ENCODE results near the gene FRMPD2.

DNA sequence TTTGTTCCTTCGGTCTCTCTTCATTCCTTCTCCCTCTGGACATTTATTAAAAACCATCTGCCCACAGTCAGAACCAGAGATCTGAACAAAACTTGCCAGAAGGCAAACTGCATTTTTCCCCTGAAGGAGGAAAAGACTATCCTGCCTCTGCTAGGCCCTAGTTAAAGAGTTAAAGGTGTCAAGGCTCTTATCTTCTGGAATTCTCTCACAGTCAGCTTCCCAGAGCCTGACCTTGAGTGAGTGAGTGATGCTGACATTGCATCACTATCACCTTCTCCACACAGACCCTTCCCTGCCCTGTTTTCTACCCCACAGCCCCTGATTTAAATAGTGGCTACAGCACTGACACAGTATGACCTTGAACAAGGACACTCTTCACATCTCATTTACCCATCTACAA lies 16.4 kb downstream of the FRMPD2 start:
- TF ChIP-seq, protein P1, sequence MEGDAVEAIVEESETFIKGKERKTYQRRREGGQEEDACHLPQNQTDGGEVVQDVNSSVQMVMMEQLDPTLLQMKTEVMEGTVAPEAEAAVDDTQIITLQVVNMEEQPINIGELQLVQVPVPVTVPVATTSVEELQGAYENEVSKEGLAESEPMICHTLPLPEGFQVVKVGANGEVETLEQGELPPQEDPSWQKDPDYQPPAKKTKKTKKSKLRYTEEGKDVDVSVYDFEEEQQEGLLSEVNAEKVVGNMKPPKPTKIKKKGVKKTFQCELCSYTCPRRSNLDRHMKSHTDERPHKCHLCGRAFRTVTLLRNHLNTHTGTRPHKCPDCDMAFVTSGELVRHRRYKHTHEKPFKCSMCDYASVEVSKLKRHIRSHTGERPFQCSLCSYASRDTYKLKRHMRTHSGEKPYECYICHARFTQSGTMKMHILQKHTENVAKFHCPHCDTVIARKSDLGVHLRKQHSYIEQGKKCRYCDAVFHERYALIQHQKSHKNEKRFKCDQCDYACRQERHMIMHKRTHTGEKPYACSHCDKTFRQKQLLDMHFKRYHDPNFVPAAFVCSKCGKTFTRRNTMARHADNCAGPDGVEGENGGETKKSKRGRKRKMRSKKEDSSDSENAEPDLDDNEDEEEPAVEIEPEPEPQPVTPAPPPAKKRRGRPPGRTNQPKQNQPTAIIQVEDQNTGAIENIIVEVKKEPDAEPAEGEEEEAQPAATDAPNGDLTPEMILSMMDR (conservative IDR thresholded peaks at IDR 0.05; ENCODE audit: low read depth, low read length) = no peak
- no peak for TF ChIP-seq FOS (IDR thresholded peaks at IDR 0.05; ENCODE audit: low read depth, low read length)
- no peak for TF ChIP-seq POLR2A (IDR thresholded peaks at IDR 0.05; ENCODE audit: low read depth, low read length)
- no peak for TF ChIP-seq RFX5 (IDR thresholded peaks at IDR 0.05; ENCODE audit: low read depth, low read length)
- no peak for TF ChIP-seq CHD1 (IDR thresholded peaks at IDR 0.05; ENCODE audit: low read depth, low read length)
- no peak for TF ChIP-seq SMC3 (IDR thresholded peaks at IDR 0.05; ENCODE audit: low read depth, low read length)
- TF ChIP-seq, protein P2, sequence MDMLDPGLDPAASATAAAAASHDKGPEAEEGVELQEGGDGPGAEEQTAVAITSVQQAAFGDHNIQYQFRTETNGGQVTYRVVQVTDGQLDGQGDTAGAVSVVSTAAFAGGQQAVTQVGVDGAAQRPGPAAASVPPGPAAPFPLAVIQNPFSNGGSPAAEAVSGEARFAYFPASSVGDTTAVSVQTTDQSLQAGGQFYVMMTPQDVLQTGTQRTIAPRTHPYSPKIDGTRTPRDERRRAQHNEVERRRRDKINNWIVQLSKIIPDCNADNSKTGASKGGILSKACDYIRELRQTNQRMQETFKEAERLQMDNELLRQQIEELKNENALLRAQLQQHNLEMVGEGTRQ (IDR thresholded peaks at IDR 0.05; ENCODE audit: low read depth, low read length) = no peak
- no peak for TF ChIP-seq CEBPB (IDR thresholded peaks at IDR 0.05; ENCODE audit: low read depth, low read length)
- TF ChIP-seq MAZ (IDR thresholded peaks at IDR 0.05; ENCODE audit: borderline replicate concordance, low read depth, low read length) = no peak
- no peak for TF ChIP-seq MXI1 (IDR thresholded peaks at IDR 0.05; ENCODE audit: borderline replicate concordance, low read depth, low read length)
